GM18502 (cell line): Measurements from ENCODE around the gene RPTOR.

Experiments
- ATAC-seq: cut with Tn5 transposase; IDR thresholded peaks from one replicate; pipeline ENCODE4 v1.9.1; 2021; ENCODE audit warnings: mild to moderate bottlenecking; ENCODE audit not compliant: unreplicated experiment, poor library complexity

The RPTOR gene

GRCh38 chr17:81003711-81004475 is 459.3 kb downstream of the RPTOR start:
- ATAC-seq, result no peak

- ATAC-seq, result no peak
These were observed 462.3 kb downstream of the RPTOR start for GRCh38 chr17:81006891-81007290.

GRCh38 chr17:81008140-81008539 is 463.5 kb downstream of the RPTOR start:
- no peak for ATAC-seq

GRCh38 chr17:81009136-81009535 is 464.5 kb downstream of the RPTOR start:
- ATAC-seq, result no peak

GRCh38 chr17:81010935-81011334 is 466.3 kb downstream of the RPTOR start:
- no peak for ATAC-seq

- ATAC-seq, result no peak
These were observed 467.3 kb downstream of the RPTOR start for GRCh38 chr17:81011951-81012350.

GRCh38 chr17:81012574-81013447 is 468.2 kb downstream of the RPTOR start:
- no peak for ATAC-seq

GRCh38 chr17:81013642-81014041 is 469.0 kb downstream of the RPTOR start:
- ATAC-seq, result no peak

GRCh38 chr17:81015136-81015535 is 470.5 kb downstream of the RPTOR start:
- no peak for ATAC-seq
